NCI-H128 (cell line): ENCODE measurements around the gene RASD1.
"Not testable (repeated sequence)": the region's sequence is repeated elsewhere in the genome, so short reads cannot be mapped to it uniquely, and the experiment has no call there.

Experiments
- DNase-seq: peaks from one replicate; lab custom pipeline; 2025; ENCODE audit not compliant: unreplicated experiment; lab: John Stamatoyannopoulos, UW

The RASD1 gene

GRCh38 chr17:17479209-17479608 is 17.0 kb downstream of the RASD1 start:
- DNase-seq: no peak

GRCh38 chr17:17476865-17477467 is 19.2 kb downstream of the RASD1 start, which contains the start of gene MED9:
Gene MED9, plus strand, starts transcription at chr17:17477000. Its CDS starts 42 bp downstream, at chr17:17477042.
- peak; percentile 70 for DNase-seq

- no peak for DNase-seq
These were observed 21.9 kb downstream of the RASD1 start for GRCh38 chr17:17474341-17474740.

GRCh38 chr17:17472333-17472920 is 23.8 kb downstream of the RASD1 start:
- DNase-seq: no peak

GRCh38 chr17:17469996-17470395 is 26.2 kb downstream of the RASD1 start:
- no peak for DNase-seq

GRCh38 chr17:17469358-17469757 is 26.8 kb downstream of the RASD1 start:
- no peak for DNase-seq

- DNase-seq: no peak
These were observed 27.8 kb downstream of the RASD1 start for GRCh38 chr17:17468217-17469010.

- no peak for DNase-seq
These were observed 28.5 kb downstream of the RASD1 start for GRCh38 chr17:17467720-17468119.

GRCh38 chr17:17467016-17467415 is 29.2 kb downstream of the RASD1 start:
- DNase-seq: no peak

GRCh38 chr17:17466511-17466910 is 29.7 kb downstream of the RASD1 start:
- no peak for DNase-seq

- not testable (repeated sequence) for DNase-seq
These were observed 30.3 kb downstream of the RASD1 start for GRCh38 chr17:17465878-17466277.

GRCh38 chr17:17463821-17464220 is 32.4 kb downstream of the RASD1 start:
- no peak for DNase-seq

- DNase-seq: no peak
These were observed 34.0 kb downstream of the RASD1 start for GRCh38 chr17:17462048-17462824.

- DNase-seq: no peak
These were observed 36.2 kb downstream of the RASD1 start for GRCh38 chr17:17460038-17460437.

- no peak for DNase-seq
These were observed 38.5 kb downstream of the RASD1 start for GRCh38 chr17:17457680-17458079.

GRCh38 chr17:17456251-17456650 is 39.9 kb downstream of the RASD1 start:
- no peak for DNase-seq

GRCh38 chr17:17455173-17455572 is 41.0 kb downstream of the RASD1 start:
- DNase-seq: no peak

- not testable (repeated sequence) for DNase-seq
These were observed 41.5 kb downstream of the RASD1 start for GRCh38 chr17:17454700-17455099.

GRCh38 chr17:17454276-17454675 is 41.9 kb downstream of the RASD1 start:
- no peak for DNase-seq

- no peak for DNase-seq
These were observed 43.1 kb downstream of the RASD1 start for GRCh38 chr17:17453088-17453487.

GRCh38 chr17:17448723-17449122 is 47.5 kb downstream of the RASD1 start:
- DNase-seq: no peak
